GM19468 (cell line): ENCODE measurements around the gene POPDC2.
"Not testable (repeated sequence)": the region's sequence is repeated elsewhere in the genome, so short reads cannot be mapped to it uniquely, and the experiment has no call there.

Experiments
- ATAC-seq: cut with Tn5 transposase; IDR thresholded peaks from one replicate; pipeline ENCODE4 v1.9.1; 2021; ENCODE audit warnings: mild to moderate bottlenecking, moderate library complexity, moderate number of reproducible peaks; ENCODE audit not compliant: unreplicated experiment; ENCODE audit errors: extremely low read depth

POPDC2 gene

GRCh38 chr3:119660474-119661440 lies at the start of gene POPDC2:
TSS of gene POPDC2 (minus strand) at chr3:119660589. CDS start at chr3:119660423, 166 bp downstream.
- no peak for ATAC-seq

GRCh38 chr3:119703820-119704531 lies 43.6 kb upstream of the POPDC2 start:
- ATAC-seq: no peak

- ATAC-seq: peak; percentile 25
Observed at GRCh38 chr3:119702530-119703527, 42.4 kb upstream of the POPDC2 start, which contains the start of gene CFAP91. TSS of gene CFAP91 (plus strand) at chr3:119703022. CDS start at chr3:119703099, 77 bp downstream.

- ATAC-seq: no peak
Observed at GRCh38 chr3:119700920-119701734, 40.7 kb upstream of the POPDC2 start.

- no peak for ATAC-seq
Observed at GRCh38 chr3:119700269-119700919, 40.0 kb upstream of the POPDC2 start.

- ATAC-seq: peak; percentile 26
Observed at GRCh38 chr3:119697394-119697793, 37.0 kb upstream of the POPDC2 start.

GRCh38 chr3:119695480-119695879 lies 35.1 kb upstream of the POPDC2 start:
- no peak for ATAC-seq

- no peak for ATAC-seq
Observed at GRCh38 chr3:119690043-119690656, 29.8 kb upstream of the POPDC2 start.

GRCh38 chr3:119683421-119683820 lies 23.0 kb upstream of the POPDC2 start:
- ATAC-seq: no peak

- peak; percentile 14 for ATAC-seq
Observed at GRCh38 chr3:119681279-119681678, 20.9 kb upstream of the POPDC2 start.

GRCh38 chr3:119679874-119680273 lies 19.5 kb upstream of the POPDC2 start:
- no peak for ATAC-seq

GRCh38 chr3:119678209-119678608 lies 17.8 kb upstream of the POPDC2 start:
- ATAC-seq: not testable (repeated sequence)

- no peak for ATAC-seq
Observed at GRCh38 chr3:119677641-119677934, 17.2 kb upstream of the POPDC2 start.

- peak; percentile 91 for ATAC-seq
Observed at GRCh38 chr3:119676771-119677640, 16.6 kb upstream of the POPDC2 start, which contains the start of gene COX17. TSS of gene COX17 (minus strand) at chr3:119677406. CDS start at chr3:119677310, 96 bp downstream.

GRCh38 chr3:119676020-119676419 lies 15.6 kb upstream of the POPDC2 start:
- ATAC-seq: no peak

GRCh38 chr3:119675188-119675874 lies 14.9 kb upstream of the POPDC2 start:
- no peak for ATAC-seq

GRCh38 chr3:119673875-119674274 lies 13.5 kb upstream of the POPDC2 start:
- ATAC-seq: no peak
